GM21423 (cell line): Measurements from ENCODE around the gene ARRDC2.
"Not testable (repeated sequence)": the region's sequence is repeated elsewhere in the genome, so short reads cannot be mapped to it uniquely, and the experiment has no call there.

Experiments
- ATAC-seq: cut with Tn5 transposase; IDR thresholded peaks from one replicate; pipeline ENCODE4 v1.9.1; 2021; ENCODE audit warnings: mild to moderate bottlenecking, moderate library complexity; ENCODE audit not compliant: unreplicated experiment

Gene ARRDC2

DNA sequence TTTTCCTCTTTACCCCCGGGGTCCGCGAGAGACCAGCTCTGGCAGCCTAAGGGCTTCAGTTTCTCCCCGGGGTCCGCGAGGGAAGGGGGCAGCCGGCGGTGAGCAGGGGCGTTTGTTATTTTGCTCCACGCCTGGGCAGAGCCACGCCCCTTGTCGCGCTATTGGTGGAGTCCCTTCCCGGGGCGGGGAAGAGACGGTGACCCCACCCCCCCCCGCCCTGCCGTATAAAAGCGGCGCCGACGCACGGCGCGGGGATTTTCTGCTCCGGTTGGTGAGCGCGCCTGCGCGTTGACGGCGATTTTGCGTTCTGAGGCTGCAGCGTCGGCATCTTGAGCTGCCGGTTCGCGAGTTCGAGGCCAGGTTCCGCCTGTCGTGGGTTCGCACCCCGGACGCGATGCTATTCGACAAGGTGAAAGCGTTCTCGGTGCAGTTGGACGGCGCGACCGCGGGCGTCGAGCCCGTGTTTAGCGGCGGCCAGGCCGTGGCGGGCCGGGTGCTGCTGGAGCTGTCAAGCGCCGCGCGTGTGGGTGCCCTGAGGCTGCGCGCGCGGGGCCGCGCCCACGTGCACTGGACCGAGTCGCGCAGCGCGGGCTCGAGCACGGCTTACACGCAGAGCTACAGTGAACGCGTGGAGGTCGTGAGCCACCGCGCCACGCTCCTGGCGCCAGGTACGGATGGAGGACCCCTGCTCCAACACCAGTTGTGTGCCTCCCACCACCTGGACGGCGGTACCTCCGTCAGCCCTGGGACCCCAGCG, at the start of gene ARRDC2:
Gene ARRDC2 (plus strand): TSS at position 254 of the 757 bp plus-strand sequence. CDS start 141 bp downstream, at position 395.
- peak; percentile 63 for ATAC-seq

DNA sequence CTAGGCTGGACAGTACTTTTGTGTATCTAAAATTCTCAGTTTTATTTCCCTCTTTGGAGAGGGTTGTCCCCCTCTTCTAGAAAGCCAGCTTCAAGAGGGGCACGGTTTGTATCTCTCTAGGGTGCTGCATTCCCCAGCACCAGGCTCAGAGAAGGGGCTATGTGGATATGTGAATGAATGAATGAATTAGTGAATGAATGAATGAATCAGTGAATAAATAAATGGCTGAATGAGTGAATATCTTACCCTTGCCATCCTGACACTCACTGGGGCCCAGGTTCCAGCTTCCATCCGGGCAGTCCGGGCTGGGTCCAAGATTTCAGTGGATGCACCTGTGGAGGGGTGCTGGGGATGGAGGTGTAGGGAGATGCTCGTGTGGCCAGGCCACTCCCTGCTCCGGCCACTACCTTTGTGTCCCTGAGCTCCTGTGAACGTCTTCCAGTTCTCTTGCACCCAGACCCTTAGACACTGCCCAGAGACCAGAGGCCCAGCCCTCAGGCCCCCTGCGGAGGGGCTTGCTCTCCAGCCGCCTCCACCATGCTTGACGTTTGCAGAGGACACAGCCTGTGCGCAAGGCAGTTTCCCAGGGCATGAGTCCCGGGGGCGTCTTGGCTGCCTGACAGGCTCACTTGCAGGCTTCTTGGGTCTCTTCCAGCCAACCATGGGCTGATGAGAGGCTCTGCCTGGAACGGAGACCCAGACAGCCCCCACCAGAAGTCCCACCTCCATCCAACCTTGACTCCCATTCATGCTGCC, 43.9 kb upstream of the ARRDC2 start:
- no peak for ATAC-seq

DNA sequence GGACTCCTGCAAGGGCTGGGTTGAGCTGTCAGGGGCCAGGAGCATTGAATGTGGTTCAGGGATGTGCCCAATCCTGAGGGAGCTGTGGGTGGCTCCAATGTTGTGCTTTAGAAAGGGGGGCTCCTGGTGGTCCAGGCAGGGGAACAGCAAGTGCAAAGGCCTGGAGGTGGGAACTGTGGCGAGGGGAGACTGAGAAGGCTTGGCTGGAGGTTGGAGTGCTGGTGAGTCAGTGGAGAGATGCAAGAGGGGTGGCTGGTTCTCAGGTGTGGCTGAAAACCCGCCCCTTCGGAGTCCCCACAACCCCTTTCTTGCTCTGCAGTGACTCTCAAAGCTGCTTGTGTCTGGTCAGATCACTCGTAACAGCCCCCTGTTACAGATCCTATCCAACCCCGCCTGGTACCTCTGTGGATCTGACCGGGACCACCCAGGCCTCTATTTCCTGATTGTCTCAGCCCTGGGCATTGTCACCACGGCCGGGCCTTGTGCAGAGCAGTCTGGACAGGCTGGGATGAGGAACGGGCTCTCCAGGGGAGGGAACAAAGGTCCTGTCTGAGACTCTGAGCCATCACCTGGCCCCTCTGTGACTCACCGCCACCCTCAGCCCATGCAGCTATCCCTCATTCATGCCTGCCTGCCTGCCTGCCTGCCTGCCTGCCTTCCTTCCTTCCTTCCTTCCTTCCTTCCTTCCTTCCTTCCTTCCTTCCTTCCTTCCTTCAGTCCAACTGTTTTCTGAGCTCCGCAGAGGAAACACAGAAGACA, 42.4 kb upstream of the ARRDC2 start:
- no peak for ATAC-seq

DNA sequence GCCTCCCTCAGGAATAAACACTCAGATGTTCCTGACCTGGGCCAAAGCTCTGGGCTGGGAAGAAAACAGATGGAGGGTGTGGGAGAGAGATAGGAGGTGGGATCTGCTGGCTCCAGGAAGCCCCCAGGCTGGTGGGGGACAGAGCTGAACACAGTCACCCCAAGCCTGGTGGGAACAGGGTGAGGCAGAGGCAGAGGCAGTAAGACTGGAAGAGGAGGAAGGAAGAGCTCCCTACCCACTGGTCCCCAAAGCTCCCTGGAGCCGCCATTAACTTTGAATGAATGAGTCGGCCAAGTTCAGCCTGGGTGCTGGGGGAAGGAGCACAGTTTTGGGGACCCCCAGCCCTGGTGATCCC, 41.9 kb upstream of the ARRDC2 start:
- ATAC-seq, result no peak

DNA sequence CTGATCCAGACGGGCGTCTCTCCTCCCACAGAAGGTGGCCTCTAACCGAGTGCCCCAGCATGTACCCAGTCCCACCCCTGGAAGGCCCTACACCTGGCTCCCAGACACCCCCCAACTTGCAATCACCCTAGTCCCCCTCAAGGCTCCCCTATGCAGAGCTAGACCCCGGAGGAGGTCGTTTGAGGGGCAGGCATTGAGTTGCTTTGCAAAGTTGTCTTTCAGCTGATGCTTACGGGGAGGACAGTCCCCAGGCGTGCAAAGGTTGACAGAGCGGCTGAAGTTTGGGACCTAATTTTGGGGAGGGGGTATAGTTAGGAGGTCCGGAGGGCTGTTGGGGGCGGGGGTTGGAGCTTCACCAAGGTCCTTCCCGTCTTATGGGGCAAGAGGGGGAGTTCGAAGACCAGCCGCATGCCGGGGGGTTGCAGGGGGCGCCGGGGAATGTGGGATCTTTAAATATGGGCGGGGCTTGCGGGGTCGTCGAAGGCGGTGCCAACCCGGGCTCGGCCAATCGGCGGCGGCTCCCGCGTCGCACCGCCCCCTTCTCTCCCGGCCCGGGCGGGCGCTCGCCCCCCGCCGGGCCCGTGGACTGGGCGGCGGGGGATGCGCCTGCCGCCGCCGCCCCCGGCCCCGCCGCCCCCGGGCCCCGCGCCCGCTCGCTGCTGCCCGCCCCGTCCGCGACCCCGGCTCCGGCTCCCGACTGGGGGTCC, 41.3 kb upstream of the ARRDC2 start, which contains the start of gene KCNN1:
Gene KCNN1 (plus strand): TSS at position 558 of the 707 bp plus-strand sequence. CDS start 6,782 bp downstream, outside the sequence.
- ATAC-seq, result no peak

DNA sequence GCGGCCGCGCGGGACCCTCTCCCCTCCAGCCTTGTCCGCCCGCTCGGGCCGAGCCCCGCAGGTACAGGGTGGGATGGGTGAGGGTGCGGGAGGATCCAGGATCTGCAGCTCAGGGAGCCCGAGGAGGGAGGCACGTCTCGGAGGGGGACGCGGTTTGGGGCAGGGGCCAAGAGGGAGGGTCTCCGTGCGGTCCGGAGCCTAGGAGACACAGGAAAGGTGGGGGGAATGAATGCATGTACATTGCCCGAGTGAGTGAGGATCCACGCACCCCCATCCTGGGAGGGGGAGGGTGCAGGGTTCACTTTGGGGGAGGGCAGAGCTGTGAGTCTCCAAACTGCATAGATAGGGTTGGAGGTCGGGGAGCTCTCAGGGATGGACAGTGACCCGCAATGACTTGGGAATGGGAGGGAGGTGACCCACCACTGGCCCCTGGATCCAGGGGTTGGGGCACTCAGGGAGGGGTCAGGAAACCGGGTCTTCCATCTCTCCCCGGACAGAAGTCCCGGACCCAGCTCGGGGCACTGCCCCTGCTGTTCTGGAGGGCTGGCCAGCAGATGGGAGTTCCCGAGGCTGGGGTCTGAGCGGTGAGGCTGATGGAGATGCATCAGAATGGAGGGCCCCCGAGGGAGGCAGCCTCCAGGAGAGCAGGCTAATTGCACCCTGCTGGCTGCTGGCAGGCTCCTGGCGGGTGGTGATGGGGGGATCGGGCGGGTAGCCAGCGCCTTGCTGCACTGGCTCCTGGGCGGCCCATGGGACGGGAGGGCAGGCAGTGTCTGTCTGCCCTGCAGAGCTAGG, 40.5 kb upstream of the ARRDC2 start:
- no peak for ATAC-seq

DNA sequence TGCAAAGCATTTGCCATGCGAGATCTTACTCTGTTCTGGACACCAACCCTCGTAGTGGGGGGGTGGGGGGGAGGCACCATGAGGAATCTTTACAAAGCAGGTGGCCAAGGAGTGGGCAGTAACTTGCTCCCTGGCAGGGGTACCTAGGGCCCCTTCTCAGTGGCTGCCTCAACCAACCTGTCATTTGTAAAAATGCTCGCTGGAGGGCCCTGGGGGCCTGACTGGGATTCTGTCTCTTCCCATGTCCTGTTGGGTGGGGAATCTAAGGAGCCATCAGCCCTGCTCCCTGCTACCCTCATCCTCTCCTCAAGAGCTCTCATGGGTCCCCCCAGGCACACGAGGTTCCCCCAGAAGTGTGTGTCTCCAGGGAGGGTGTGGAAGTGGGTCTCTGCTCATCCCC, 39.6 kb upstream of the ARRDC2 start:
- no peak for ATAC-seq

DNA sequence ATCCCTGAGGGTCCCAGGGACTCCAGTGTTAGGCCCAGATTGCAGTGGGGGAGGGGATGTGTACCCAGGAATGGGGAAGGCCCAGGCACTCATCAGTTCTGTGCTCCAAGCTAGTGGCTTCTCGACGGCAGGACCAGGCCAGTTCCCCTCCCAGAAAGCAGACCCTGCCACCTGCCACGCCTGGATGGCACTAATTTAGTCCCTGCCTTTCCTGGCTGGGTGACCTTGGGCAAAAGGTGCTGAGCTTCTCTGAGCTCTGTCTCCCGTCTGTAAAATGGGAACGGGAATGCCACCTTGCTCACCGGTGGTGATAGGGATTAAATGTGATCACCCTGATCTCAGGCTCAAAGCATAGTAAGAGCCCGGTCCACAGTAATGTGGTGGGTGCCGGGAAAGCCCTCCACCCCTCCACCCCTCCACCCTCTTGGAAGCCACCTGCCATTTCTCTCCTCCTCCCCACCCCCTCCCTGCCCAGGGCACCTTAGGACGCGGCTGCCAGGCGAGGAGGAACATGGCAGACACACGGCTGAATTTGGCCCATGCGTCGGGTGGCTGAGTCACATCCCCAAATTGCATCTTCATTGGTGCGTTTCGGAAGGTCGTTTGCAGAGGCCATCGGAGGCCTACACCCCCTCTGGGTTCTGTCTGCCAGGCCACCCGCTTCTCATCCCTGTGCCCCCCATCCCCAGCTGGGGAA, 38.7 kb upstream of the ARRDC2 start:
- ATAC-seq, result no peak

DNA sequence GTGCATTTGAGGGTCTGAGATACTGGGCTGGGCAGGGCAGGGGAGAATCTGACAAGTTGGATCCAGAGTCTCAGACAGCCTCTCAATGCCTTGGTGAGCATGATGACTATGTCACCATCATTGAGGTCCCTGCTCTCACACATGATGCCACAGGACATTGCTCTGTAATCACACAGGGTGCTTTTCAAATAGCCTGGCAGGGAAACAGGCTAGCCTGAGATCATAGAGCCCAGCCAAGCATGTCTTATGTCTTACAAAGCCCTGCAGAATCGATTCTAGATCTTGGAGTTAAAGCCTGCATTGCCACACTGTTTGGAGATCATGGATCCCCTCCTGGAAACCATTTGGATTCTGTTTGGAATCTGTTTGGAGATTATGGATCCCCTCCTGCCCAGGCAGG, 35.7 kb upstream of the ARRDC2 start:
- ATAC-seq, result no peak

DNA sequence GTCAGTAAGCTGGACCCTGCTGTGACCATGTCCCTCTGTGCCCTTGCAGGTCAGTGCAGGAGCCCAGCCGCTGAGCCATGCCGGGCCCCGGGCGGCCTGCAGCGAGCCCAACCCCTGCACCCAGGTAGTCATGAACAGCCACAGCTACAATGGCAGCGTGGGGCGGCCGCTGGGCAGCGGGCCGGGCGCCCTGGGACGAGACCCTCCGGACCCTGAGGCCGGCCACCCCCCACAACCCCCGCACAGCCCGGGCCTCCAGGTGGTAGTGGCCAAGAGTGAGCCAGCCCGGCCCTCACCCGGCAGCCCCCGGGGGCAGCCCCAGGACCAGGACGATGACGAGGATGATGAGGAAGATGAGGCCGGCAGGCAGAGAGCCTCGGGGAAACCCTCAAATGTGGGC, 34.2 kb upstream of the ARRDC2 start:
- no peak for ATAC-seq

DNA sequence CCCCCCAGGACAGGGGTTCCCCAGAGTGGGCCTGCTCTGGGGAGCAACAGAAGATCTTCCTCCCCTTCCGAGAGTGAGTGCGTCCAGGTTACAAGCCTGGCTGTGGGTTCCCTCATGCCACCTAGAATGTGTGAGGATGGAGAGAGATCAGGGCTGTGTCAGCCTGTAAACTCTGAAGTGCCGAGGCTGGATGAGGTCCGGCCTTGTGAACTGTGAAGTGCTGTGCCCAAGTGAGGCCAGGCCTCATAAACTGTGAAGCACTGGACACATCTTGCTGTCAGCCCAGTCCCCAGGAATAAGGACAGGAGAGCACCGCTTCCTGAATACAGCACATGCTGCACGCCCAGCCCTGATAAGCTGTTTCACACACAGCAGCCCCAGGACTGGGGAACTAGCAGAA, 33.4 kb upstream of the ARRDC2 start:
- no peak for ATAC-seq

DNA sequence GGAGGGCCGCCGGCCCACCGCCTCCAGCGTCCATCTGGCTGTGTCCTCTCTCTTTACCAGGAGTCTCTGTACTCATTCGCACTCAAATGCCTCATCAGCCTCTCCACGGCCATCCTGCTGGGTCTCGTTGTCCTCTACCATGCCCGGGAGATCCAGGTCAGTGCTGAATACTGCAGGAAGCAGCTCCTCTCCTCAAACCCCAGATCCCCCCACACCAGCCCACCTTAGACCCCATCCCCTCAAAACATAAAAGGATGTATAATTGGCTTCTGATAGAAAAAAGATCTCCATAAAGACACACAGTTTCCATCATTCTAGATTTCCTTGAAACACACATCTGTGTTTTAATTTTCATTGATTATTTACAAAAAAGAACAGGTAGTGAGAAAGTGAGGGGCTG, 32.9 kb upstream of the ARRDC2 start:
- no peak for ATAC-seq

DNA sequence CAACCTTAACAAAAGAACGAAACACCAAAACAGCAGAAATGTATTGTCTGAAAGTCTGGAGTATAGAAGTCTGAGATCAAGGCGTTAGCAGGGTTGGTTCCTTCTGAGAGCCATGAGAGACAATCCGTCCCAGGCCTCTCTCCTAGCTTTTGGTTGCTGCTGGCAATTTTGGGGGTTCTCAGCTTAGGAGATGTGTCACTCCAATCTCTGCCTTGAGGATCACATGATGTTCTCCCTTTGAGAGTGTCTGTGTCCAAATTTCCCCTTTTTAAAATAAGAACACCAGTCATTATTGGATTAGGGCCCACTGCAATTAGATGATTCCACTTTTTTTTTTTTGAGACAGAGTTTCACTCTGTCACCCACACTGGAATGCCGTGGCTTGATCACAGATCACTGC, 30.9 kb upstream of the ARRDC2 start:
- no peak for ATAC-seq

DNA sequence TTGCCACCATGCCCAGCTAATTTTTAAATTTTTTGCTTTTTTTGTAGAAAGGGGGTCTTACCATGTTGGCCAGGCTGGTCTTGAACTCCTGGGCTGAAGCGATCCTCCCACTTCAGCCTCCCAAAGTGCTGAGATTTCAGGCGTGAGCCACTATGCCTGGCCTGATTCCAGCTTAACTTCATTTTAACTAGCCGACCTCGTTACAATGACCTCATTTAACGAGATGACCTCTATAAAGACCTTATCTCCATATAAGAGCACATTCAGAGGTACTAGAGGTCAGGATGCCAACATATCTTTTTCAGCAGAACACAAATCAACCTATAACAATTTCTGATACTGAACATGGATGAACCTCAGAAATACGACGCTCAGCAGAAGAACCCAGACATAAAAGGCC, 30.5 kb upstream of the ARRDC2 start:
- ATAC-seq, result no peak

DNA sequence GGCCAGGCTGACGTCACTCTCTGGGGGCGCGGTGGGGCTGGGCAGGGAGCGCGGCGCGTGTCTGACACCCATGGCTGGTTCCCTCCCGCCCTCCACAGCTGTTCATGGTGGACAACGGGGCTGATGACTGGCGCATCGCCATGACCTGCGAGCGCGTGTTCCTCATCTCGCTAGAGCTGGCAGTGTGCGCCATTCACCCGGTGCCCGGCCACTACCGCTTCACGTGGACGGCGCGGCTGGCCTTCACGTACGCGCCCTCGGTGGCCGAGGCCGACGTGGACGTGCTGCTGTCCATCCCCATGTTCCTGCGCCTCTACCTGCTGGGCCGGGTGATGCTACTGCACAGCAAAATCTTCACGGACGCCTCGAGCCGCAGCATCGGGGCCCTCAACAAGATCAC, 26.4 kb upstream of the ARRDC2 start:
- ATAC-seq, result no peak

DNA sequence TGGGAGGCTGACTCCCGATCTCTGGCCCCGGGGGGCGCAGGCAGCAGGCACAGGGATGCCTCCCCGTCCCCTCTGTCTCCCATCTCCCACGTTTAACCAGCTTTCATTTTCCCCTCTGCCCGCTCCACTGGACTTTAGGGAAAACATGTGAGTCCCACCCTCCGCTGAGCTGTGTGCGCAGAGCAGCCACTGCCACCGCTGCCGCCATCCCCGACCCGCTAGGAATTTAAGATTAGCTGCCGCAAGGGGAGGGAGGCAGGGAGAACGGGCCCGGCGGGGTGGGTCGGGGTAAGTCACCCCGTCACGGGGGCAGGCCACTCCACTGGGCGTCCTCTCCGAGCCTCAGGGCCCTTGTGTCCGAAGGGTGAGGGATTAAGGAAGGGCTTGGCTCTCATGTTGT, 25.5 kb upstream of the ARRDC2 start:
- no peak for ATAC-seq

DNA sequence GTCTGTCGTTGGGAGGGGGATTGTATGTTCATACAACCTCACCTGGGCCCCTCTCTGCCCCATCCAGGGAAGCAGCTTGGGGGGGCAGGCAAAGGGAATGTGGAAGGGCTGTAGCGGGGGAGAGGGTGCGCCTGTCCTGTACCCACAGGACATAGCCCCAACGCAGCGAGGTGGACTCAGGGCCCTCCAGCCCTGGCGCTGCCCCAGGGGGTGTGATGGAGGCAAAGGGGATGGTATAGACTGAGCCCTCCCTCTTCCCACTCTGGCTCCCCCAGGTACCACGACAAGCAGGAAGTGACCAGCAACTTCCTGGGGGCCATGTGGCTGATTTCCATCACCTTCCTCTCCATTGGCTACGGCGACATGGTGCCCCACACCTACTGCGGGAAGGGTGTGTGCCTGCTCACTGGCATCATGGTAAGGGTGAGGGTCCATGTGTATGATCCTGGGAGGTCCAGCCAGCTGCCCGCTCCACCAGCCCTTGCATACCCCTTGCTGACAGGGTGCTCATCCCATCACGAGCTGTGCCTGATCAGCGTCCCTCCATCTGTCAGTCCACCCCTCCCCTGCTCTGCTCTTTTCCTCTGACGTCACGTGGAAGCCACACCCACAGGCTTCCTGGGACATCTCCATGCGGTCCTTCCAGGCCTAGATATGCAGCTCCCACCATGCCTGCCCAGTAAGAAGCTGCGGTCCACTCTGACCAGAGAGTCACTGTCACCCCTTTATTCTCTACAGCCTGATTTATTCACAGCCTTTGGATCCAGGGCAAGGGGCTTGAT, 22.7 kb upstream of the ARRDC2 start:
- ATAC-seq, result no peak

DNA sequence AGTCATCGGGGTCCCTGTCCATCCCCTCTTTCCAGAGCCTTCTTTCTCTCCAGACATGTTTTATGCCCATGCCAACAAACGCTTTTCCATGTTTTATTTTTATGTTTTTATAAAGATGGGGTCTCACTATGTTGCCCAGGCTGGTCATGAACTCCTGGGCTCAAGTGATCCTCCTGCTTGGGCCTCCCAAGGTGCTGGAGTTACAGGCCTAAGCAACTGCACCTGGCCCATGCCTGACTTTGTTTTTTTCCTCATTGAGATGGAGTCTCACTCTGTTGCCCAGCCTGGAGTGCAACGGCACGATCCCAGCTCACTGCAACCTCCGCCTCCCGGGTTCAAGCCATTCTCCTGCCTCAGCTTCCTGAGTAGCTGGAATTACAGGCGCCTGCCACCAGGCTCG, 21.4 kb upstream of the ARRDC2 start:
- not testable (repeated sequence) for ATAC-seq

DNA sequence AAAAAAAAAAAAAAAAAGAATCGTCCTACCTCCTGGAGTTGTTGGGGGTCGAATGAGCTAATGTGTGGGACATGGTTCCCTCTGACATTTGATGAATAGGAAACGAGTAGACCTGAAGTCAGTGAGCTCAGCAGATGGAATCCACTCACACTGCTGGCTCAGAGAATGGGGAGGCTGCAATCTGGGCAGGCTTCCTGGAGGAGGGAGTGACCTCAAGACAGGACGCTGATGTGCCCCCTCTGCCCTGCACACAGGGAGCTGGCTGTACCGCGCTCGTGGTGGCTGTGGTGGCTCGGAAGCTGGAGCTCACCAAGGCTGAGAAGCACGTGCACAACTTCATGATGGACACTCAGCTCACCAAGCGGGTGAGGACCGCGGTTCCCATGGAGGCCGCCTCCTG, 19.8 kb upstream of the ARRDC2 start:
- ATAC-seq, result no peak
